Motor neuron (in vitro differentiated cells): ENCODE data around the gene PPP4C. TPM values are rescaled to one million over a fixed set of nuclear protein-coding genes. Genes with fewer than 3 reads are reported as not detected.
"Not testable (repeated sequence)": the region's sequence is repeated elsewhere in the genome, so short reads cannot be mapped to it uniquely, and the experiment has no call there.

Experiments used
- ATAC-seq, 8 experiments: fragments of 200-7000 bp; cut with Tn5 transposase; replicated peaks in 6 of 8; 2 replicates each; pipeline ENCODE4 v1.8.0; 2021; ENCODE audit warnings: mild to moderate bottlenecking in 8 of 8, moderate library complexity in 8 of 8
- H3K27ac ChIP-seq, 2 donors: fragments of 250-450 bp; sonication (Bioruptor Pico); 2 replicates each; pipeline ENCODE4 v1.9.0; 2021; ENCODE audit warnings: antibody characterized with exemption in 2 of 2, mild to moderate bottlenecking in 2 of 2, moderate library complexity in 1 of 2
- H3K4me1 ChIP-seq, 2 donors: fragments of 250-450 bp; sonication (Bioruptor Pico); replicated peaks in 1 of 2; 2 replicates each; pipeline ENCODE4 v1.6.1; 2021; ENCODE audit warnings: antibody characterized with exemption in 2 of 2, mild to moderate bottlenecking in 2 of 2, moderate library complexity in 1 of 2
- H3K4me3 ChIP-seq, 5 donors: fragments of 250-450 bp; sonication (Bioruptor Pico); 2 replicates each; pipeline ENCODE4 v1.9.0; 2021; ENCODE audit warnings: antibody characterized with exemption in 5 of 5, mild to moderate bottlenecking in 5 of 5, moderate library complexity in 4 of 5
- WGBS, 10 experiments: fragments of 450-650 bp; shearing (Covaris generic); methylation state at CpG; one replicate each; pipeline ENCODE4 v1.0.0; 2022; 5-methylcytosine and 5-hydroxymethylcytosine counted together
- in situ Hi-C, 9 experiments: fragments of 400-800 bp; cut with MboI; loops; one replicate each; pipeline ENCODE4 v1.15.0; 2021; ENCODE audit warnings: low sequenced_read_pairs in 9 of 9, low pct_unique_long_range_greater_than_20kb in 2 of 9; ENCODE audit not compliant: unreplicated experiment in 9 of 9
- total RNA-seq, 8 experiments: library from RNA; unstranded; fragments of 300-600 nt; gene quantifications; 2 replicates each; pipeline versions ENCODE4 v1.2.3 to v1.2.4, GENCODE V29; 2022

PPP4C gene
- total RNA-seq, 8 experiments from 2014 or later = 40.1 to 83.7 (median 62.7) TPM

DNA sequence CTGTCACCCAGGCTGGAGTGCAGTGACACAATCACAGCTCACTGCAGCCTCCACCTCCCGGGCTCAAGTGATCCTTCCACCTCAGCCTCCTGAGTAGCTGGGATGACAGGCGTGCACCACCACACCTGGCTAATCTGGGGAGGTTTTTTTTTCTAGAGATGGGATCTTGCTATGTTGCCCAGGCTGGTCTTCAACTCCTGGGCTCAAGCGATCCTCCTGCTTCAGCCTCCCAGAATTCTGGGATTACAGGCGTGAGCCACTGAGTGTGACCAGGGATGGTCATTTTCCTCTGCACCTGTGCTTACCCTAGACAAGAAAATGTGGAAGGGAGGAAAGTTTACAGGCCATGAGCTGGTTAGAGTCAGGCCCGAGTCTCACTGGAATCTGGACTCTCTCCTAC, 35.1 kb upstream of the PPP4C start:
- ATAC-seq, H3K4me1 ChIP-seq, H3K27ac ChIP-seq, H3K4me3 ChIP-seq: not testable (repeated sequence)
- WGBS, 10 experiments = 0 to 94% (median 75%) methylated on average over 1 to 4 of the region's 5 CpGs; no CpG with 5 or more reads in 1 of the 10 experiments
- in situ Hi-C loops = loop anchor here in 1 of 9 experiments (25.0 kb wide), 1 partner anchor 328 kb away; no protein-coding TSS in a partner anchor

DNA sequence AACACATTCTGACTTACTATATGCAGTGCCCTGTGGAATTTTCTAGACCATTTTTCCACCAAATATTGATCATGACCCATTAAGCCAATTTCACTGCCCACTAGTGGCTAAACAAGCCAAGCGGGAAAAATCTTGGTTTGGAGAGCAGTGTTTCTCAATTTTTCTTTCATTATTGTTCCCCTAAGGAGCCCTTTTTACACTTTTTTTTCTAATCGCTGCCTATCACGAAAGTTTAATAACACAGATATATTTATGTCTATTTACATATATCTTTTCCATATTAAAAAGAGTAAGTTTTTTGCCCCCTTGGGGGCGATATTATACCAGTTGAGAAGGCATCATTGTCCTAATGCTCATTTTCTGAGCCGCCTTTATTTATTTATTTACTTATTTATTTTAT, 34.0 kb upstream of the PPP4C start:
- H3K4me3 ChIP-seq = no peak overlapping the region
- 3 to 68% (median 51%) methylated on average over 3 to 5 of the region's 5 CpGs for WGBS, 10 experiments
- in situ Hi-C loops = loop anchor here in 1 of 9 experiments (25.0 kb wide), 1 partner anchor 330 kb away; no protein-coding TSS in a partner anchor
- H3K27ac ChIP-seq = no peak overlapping the region
- ATAC-seq = peak in 1 of 8 experiments; percentile 42
- no peaks in the 10 kb centered on the region for H3K4me1 ChIP-seq

DNA sequence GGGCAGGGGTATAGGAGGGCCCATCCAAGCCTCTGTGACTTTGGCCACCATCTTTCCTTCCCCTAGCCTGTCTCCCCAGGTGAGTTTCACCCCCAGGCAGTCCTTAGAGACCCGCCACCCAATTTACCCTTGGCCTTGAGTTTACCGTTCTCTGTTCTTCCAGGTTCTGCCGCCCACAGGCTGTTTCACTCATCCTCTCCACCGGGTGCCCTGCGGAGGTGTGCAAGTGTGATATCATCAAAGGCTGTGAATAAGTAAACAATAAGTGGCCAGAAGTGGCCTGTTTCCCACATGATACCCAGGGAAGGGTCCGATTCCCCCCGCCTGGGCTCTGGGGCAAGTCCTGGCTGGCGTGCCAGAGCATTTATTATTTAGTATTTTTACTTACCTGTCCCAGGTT, 29.6 kb upstream of the PPP4C start:
- 46 to 78% (median 70%) methylated on average over 2 to 8 of the region's 8 CpGs; no CpG with 5 or more reads in 3 of the 10 experiments for WGBS, 10 experiments
- no peak overlapping the region for H3K4me3 ChIP-seq
- no peak for ATAC-seq
- in situ Hi-C loops = loop anchor here in 1 of 9 experiments (25.0 kb wide), 1 partner anchor 334 kb away; no protein-coding TSS in a partner anchor
- H3K27ac ChIP-seq = no peak overlapping the region
- H3K4me1 ChIP-seq = no peaks in the 10 kb centered on the region

DNA sequence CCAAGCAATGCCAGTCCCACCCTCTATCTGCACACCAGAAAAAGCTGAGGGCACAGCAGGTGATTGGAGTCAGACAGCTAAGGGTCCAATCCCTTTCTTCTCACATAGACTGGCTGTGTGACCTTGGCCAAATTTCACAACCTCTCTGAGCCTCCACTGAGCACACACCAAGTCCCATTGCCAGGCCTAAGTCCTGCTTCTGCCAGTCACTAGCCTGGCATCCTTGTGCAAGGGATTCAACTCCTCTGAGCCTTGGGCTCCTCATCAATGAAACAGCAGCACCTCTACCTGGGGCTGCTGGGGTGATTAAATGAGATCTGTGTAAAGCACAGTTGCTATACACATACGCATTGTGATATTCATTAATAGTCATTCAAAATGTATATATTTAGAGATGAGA, 29.2 kb upstream of the PPP4C start:
- Histone ChIP-seq H3K4me3 (no peak overlapping the region), H3K27ac (no peak overlapping the region), H3K4me1 (no peaks in the 10 kb centered on the region)
- in situ Hi-C loops = loop anchor here in 1 of 9 experiments (25.0 kb wide), 1 partner anchor 334 kb away; no protein-coding TSS in a partner anchor
- 20 to 83% (median 83%) methylated on average over 1 of the region's 1 CpG; no CpG with 5 or more reads in 7 of the 10 experiments for WGBS, 10 experiments
- no peak for ATAC-seq

DNA sequence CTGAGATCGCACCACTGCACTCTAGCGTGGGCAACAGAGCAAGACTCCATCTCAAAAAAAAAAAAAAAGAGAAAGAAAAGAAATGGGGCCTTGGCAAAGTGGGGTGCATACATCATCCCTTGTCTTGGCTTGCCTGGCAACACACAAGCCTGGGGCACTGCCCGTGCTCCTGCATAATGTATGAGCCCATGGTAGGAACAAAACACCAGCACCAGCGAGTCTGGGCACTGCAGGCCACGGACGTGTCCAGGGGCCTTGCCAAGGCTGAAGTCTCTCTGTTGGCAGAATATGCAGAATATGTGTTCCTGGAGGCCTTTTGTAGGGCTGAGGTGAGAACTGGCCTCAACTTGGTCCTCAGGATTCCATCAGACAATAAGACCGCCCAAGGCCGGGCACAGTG, 25.9 kb upstream of the PPP4C start:
- no peak overlapping the region for H3K4me3 ChIP-seq

DNA sequence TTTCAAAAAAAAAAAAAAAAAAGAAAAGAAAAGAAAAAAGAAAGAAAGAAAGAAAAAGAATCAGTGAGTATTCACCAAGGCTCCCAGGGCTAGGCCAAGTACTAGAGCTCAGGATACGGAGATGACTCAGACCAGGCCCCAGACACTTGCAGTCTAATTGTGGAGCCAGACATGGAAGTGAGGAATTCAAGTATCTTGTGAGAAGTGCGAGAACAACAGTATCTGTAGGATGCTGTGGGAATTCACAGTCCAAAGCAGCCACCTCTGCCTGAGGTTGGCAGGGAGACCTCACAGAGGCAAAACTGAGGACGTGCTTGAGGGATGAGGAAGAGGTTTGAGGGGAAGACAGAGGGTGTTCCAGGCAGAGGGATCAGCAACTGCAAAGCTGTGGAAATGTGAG, 24.3 kb upstream of the PPP4C start:
- Histone ChIP-seq H3K27ac (no peak overlapping the region), H3K4me1 (peaks cover 9 to 16% of the 10 kb centered on the region in 2 donors), H3K4me3 (no peak overlapping the region)
- ATAC-seq = no peak
- 20 to 100% (median 83%) methylated on average over 1 to 3 of the region's 3 CpGs; no CpG with 5 or more reads in 2 of the 10 experiments for WGBS, 10 experiments
- in situ Hi-C loops = no loop called here

More for the DNA sequence above, 25.9 kb upstream of the PPP4C start:
- WGBS, 10 experiments = 40 to 100% (median 90%) methylated on average over 1 to 5 of the region's 8 CpGs; no CpG with 5 or more reads in 4 of the 10 experiments
- Histone ChIP-seq H3K4me1 (peaks cover 7 to 13% of the 10 kb centered on the region in 2 donors), H3K27ac (no peak overlapping the region)
- no peak for ATAC-seq
- in situ Hi-C loops = loop anchor here in 1 of 9 experiments (25.0 kb wide), 1 partner anchor 338 kb away; no protein-coding TSS in a partner anchor

DNA sequence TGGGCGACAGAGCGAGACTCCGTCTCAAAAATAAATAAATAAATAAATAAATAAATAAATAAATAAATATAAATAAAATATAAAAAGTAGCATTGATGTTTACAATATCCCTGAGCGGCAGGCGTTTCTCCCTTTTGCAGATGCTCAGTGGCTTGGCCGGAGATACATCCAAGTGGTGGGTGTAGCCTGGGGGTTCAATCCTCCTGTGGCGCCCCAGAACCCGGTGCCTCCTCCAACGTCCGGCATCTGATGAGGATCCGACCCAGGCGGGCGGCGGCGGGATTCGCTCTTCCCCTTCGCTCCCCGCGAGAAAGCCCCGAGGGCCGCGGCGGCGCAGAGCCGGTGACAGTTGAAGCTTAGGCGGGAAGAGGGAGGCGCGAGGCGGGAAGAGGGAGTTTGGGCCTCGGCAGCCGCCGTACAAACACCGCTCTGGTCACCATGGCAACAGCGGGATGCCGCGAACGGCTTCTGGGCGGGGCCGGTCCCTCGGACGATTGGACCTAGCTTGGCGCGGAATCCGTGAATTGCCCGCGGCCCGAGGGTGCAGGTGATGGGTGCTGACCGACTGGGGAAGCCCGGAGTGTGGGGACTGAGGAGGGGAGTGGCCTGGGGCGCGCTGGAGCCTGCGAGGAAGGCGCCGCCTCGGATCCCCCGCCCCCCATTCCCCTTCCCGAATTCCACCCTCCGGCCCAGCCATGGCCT, 23.0 kb upstream of the PPP4C start:
- Histone ChIP-seq H3K4me1 (peaks cover 9 to 16% of the 10 kb centered on the region in 2 donors), H3K4me3 (peak overlapping the region; percentile 53 to 78 (median 64)), H3K27ac (peak overlapping the region in 1 of 2 donors; percentile 16)
- peak; percentile 85 to 91 (median 88) for ATAC-seq
- WGBS, 10 experiments = 0 to 73% (median 16%) methylated on average over 1 to 17 of the region's 58 CpGs; no CpG with 5 or more reads in 5 of the 10 experiments
- in situ Hi-C loops = no loop called here

DNA sequence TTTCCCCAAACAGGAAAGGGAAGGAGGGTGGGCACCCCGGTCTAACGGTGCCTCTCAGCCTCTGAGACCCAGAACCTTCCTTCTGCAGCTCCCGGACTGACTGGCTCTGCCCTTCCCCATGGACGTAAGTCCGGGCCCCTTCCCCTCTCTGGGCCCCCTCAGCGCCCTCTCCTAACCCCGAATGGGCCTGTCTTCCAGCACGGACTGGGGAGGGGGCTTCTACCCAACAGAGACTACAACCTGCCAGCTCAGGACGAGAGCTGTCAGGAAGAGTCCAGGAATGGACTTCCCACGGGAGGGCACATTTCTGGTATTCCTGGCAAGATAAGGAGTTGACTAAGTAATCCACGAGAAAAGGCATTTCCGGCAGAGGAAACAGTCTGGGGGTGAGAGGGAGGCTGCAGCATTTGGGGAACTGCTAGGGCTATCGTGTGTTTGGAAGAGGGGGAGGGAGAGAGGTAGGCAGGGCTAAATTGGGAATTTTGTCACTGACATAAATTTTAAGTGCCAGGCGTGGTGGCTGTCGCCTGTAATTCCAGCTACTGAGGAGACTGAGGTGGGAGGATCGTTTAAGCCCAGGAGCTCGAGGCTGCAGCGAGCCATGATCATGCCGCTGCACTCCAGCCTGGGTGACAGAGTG, 22.3 kb upstream of the PPP4C start:
- in situ Hi-C loops = no loop called here
- Histone ChIP-seq H3K27ac (no peak overlapping the region), H3K4me1 (peaks cover 9 to 16% of the 10 kb centered on the region in 2 donors), H3K4me3 (peak overlapping the region; percentile 53 to 78 (median 64))
- ATAC-seq = peak; percentile 41 to 59 (median 48)
- 0 to 40% (median 1%) methylated on average over 1 to 7 of the region's 19 CpGs; no CpG with 5 or more reads in 2 of the 10 experiments for WGBS, 10 experiments

DNA sequence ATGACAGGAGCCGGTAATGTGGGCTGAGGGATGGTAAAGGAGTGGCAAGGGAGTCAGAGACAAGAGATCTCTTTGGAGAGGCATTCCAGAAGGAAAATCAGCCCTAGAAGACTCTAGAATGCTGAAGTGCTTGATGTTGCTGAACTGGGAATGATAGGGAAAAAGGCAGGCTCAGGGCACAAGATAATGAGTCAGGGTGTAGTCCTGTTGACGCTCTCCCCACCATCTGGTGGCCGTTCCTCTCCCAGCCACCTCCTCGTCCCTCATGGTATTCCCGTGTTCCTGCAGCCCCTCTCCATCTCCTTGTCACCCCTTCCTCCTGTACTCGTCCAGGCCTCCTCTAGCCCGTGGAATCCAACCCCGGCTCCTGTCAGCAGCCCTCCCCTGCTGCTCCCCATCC, 21.3 kb upstream of the PPP4C start:
- 40 to 88% (median 43%) methylated on average over 1 to 5 of the region's 8 CpGs; no CpG with 5 or more reads in 5 of the 10 experiments for WGBS, 10 experiments
- in situ Hi-C loops = no loop called here
- Histone ChIP-seq H3K27ac (peak overlapping the region in 1 of 2 donors; percentile 20), H3K4me3 (no peak overlapping the region), H3K4me1 (peaks cover 9 to 16% of the 10 kb centered on the region in 2 donors)
- no peak for ATAC-seq

DNA sequence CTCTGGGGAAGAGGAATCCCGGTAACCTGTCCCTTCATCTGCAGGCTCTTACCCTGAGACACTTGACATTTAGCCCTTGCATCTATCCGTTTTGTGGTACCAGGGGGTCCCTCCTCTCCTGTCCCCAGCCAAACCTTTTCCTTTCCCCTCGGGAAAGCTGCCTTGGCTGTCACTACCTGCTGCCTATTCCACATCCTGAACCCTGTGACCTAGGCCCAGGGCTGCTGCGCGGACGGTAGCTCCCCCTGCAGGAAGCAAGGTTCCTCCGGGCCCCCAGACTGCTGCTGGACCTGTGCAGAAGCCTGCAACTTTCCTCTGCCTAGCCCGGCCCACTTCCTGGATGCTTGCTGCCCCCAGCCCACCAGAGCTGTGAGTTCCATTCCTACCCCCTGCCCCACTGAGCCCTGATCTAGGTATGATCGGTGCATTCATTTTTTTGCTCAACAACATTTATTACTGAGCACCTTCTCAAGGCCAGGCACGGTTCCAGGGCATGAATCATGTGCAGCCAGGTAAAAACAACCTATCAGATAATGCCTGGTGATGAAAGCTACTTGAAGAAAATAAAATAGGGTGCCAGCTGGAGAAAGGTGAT, 20.7 kb upstream of the PPP4C start:
- peak in 7 of 8 experiments; percentile 9 to 48 (median 34) for ATAC-seq
- Histone ChIP-seq H3K4me3 (no peak overlapping the region), H3K4me1 (peaks cover 10 to 16% of the 10 kb centered on the region in 2 donors)

DNA sequence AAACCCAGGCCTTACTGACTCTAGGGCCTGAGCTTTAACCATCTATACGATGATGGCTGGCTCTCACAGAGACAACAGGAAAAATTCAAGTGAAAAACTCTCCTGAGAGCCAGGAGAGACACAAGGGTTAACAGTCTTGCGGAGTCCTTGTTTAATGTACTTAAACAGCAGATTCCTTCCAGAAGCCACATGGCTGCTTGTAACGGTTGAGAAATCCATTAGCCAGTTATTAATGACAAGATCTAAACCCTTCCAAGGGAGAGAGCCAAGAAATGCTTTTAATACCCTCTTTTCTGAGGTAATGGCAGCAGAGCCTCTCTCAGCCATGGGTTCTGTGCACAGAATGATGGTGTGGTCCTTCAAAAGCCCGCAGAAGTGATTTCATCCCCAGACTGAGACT, 15.4 kb upstream of the PPP4C start:
- no peak for ATAC-seq
- peaks cover 13 to 17% of the 10 kb centered on the region in 2 donors for H3K4me1 ChIP-seq
- in situ Hi-C loops = no loop called here
- H3K4me3 ChIP-seq = no peak overlapping the region
- WGBS, 10 experiments = 0 to 100% (median 81%) methylated on average over 1 to 4 of the region's 4 CpGs; no CpG with 5 or more reads in 1 of the 10 experiments
- H3K27ac ChIP-seq = peak overlapping the region in 1 of 2 donors; percentile 22

More for the DNA sequence above, 20.7 kb upstream of the PPP4C start:
- H3K27ac ChIP-seq = peak overlapping the region in 1 of 2 donors; percentile 20
- in situ Hi-C loops = no loop called here
- WGBS, 10 experiments = 0 to 100% (median 35%) methylated on average over 1 to 5 of the region's 10 CpGs; no CpG with 5 or more reads in 2 of the 10 experiments

DNA sequence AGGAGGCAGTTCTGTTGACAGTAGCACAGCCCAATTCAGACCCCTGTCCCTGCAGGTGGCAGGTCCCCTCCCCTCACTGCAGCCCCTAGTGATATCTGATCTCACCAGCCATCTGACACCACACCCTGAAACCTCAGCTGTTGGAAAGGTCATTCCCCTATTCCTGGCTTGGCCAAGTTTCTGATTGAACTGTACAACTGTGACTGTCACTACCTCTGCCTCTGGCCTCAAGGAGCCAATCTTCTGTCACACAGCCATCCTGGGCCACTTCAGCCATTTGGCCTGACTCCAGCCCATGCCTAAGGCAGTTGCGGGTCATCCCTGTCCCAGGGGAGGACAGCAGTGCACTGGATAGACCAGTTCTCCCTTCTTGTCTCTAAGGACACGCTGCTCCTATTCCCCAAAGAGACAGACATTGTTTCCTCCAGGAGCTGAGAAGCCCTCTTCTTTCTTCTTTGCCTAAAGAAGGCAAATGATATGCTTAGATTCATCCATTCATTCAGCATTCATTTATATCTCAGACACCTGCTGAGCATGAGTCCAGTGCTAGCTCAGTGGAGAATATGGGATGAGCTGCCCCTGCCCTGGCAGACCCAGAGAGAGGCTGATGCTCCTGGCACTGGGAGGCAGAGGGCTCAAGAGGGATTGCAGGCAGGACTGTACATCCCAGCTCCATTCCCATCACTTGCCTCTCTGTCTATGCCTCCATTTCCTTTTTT, 14.8 kb upstream of the PPP4C start:
- Histone ChIP-seq H3K27ac (peak overlapping the region; percentile 9 to 22), H3K4me3 (no peak overlapping the region), H3K4me1 (peaks cover 13 to 17% of the 10 kb centered on the region in 2 donors)
- in situ Hi-C loops = no loop called here
- WGBS, 10 experiments = 29 to 100% (median 60%) methylated on average over 1 to 2 of the region's 2 CpGs; no CpG with 5 or more reads in 7 of the 10 experiments
- no peak for ATAC-seq
